ENCODE measurements around the gene KCNQ1. TPM values are rescaled to one million over a fixed set of nuclear protein-coding genes. Genes with fewer than 3 reads are reported as not detected.
A peak's percentile ranks its signal among the peaks of the same experiment; 100 is the strongest.

The KCNQ1 gene
- total and polyA plus RNA-seq, 2 donors: 6.3 to 9.1 TPM

DNA sequence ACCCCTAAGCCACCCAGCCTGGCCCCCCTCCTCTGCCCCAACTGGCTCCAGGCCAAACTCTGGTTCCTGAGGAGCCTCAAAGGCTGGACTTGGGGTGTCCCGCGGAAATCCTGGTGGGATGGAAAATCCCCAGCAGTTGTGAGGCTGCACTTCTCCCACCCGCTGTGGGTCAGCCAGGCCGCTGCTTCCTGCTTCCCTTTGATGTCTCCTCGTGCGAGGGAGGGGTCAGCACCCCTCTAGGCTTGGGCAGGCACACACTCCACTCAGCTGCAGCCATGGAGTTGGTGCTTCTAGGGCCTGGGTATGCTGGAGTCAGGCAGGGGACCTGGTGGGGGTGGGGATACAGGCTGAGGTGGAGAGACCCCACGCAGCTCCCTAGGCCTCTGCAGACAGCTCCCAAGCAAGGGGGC lies 243.0 kb downstream of the KCNQ1 start:
- no peak for DNase-seq (ENCODE audit: extremely low spot score)
- H3K4me1 ChIP-seq (ENCODE audit: insufficient read depth): no peaks in the 10 kb centered on the region
- no peaks in the 10 kb centered on the region for H3K36me3 ChIP-seq (ENCODE audit: insufficient read depth)
- H3K4me3 ChIP-seq (ENCODE audit: low read depth, low read length): no peak overlapping the region
- WGBS: 51% methylated on average over 7 of the region's 7 CpGs
- H3K27ac ChIP-seq (ENCODE audit: low read depth): no peak overlapping the region

DNA sequence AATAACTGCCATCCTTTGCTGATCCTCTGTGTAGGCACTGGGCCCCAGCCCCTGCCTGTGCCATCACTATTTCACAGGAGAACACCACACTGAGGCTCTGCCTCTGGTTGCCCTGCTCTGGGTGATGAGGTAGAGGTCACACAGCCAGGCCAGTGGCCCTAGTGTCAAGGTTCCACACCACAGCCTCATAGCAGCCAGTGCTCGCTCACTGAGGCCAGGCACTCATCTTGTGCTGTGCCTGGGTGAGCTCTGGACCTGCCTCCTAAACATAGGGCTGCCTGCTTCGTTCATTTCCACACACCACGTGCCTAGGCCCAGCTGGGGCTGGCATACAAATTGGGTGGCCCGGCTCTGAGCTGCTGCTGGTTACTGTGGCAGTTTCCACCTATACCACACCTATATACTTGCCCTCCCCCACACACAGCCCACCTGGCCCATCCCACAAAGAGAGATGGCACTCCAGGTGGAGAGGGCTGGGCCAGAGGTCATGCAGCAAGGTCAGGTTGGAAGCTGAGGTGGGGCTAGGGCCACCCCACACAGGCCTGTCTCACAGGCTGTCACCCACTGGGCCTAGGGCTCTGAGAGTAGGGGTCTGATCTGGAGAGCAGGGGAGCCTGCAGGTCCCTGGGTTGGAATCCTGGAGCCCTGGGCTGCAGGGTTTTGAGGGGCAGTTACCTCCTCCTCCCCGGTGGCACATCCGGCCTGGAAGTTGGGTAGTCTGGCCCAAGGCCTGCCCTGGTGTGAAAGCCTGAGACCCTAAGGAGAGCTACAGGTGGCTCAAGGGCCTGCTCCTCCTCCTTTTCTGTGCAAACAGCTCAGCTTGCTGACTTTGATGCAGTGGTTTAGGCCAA lies 243.8 kb downstream of the KCNQ1 start:
- Histone ChIP-seq H3K27ac (ENCODE audit: low read depth) (no peak overlapping the region), H3K36me3 (ENCODE audit: insufficient read depth) (no peaks in the 10 kb centered on the region), H3K4me3 (ENCODE audit: low read depth, low read length) (no peak overlapping the region), H3K4me1 (ENCODE audit: insufficient read depth) (no peaks in the 10 kb centered on the region)
- 87% methylated on average over 6 of the region's 6 CpGs for WGBS
- DNase-seq (ENCODE audit: extremely low spot score): no peak

DNA sequence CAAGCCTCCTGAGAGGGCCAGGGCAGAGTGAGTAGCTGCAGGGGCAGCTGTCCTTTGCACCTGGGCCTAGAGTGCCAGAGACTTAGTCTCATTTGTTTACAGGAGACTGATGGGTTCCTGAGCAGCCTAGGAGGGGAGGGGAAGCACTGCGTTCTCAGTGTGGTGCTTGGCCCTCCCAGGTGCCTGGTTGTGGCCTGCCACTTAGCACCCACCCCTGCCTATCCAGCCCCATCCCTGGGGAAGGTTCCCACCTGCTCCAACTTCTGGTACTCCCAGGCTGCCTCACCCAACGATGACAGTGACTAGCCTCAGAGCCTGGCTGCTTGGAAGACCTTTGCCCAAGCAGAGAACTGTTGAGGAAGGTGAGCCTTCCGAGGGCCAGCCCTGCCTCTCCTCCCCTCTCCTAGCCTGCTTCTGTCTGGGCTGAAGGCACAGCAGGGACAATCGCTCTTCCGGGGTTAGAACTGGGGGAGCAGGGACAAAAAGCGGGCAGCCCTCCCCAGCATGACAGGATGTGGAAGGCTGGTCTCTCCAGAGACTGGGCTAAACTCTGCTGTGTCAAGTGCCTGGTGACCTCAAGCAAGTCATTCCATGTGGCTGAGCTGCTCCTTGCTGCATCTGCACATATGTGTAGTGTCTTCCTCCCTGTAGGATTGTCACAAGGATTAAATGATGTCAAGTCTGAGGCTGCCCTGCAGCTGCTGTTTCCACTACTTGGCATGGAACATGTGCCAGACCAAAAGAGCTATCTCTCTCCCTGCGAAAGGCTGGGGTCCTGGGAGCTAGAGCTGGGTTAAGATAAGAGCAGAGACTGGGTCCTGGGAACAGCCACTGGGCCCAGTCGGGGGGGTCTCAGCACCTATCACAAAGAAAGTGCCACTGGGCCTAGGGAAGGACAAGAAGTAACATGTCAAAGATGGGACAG lies 245.1 kb downstream of the KCNQ1 start:
- no peak for DNase-seq (ENCODE audit: extremely low spot score)
- 74% methylated on average over 8 of the region's 8 CpGs for WGBS
- Histone ChIP-seq H3K36me3 (ENCODE audit: insufficient read depth) (no peaks in the 10 kb centered on the region), H3K27ac (ENCODE audit: low read depth) (no peak overlapping the region), H3K4me3 (ENCODE audit: low read depth, low read length) (no peak overlapping the region), H3K4me1 (ENCODE audit: insufficient read depth) (no peaks in the 10 kb centered on the region)

DNA sequence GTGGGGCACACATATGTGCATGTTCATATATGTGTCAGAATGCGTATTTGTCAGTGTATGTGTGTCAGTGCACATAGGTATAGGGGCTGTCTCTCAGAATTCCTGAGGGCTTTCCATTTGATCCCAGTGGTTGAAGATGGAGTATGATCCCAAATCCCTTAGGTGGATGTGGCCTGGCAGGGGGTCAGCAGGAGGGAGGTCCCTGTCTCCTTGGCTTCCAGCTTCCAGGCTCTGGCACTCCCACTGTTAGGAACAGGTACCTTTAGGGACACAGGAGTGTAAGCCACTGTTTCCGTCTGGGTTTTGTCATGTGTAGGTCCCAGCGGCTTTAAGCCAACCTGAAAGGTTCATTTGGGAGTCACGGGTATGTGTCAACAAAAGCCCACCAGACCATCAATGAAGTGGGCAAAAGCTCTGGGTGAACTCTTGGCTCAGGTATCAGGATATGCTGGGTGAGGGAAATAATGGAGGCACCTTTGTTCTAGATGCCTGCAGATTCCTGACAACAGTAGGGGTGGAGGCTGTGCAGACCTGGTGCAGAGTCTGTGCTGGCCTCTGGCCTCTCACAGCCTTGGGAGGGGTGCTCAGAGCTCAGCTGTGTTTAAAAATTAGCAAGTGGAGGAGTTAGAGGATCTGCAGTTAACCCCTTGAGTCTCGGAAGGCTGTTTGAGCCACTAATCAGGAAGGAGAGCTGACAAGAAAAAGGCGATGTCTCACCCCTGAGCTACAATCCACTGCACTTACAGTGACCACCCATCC lies 246.0 kb downstream of the KCNQ1 start:
- H3K4me1 ChIP-seq (ENCODE audit: insufficient read depth): no peaks in the 10 kb centered on the region
- 78% methylated on average over 6 of the region's 6 CpGs for WGBS
- DNase-seq (ENCODE audit: extremely low spot score): no peak

DNA sequence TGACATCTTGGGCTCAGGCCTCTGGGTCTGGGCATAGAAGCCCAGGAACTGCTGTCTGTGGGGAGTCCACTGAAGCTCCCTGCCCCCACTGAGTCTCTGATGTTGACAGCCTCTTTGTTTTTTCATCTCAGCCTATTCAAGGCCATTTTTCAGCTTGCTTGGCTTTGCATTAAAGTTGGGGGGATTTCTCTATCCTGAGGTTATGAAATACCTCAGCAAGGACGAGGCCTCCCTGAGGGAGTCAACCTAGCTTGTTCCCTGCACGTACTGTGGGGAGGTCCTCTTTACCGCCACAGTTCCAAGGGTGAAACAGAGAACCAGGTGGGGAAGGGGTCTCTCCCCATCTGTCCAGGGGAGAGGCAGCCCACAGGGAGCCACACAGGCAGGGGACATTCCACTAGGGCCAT lies 246.6 kb downstream of the KCNQ1 start:
- Histone ChIP-seq H3K4me1 (ENCODE audit: insufficient read depth) (no peaks in the 10 kb centered on the region), H3K36me3 (ENCODE audit: insufficient read depth) (no peaks in the 10 kb centered on the region), H3K4me3 (ENCODE audit: low read depth, low read length) (no peak overlapping the region), H3K27ac (ENCODE audit: low read depth) (no peak overlapping the region)
- 73% methylated on average over 3 of the region's 3 CpGs for WGBS
- DNase-seq (ENCODE audit: extremely low spot score): no peak

More for the DNA sequence above, 246.0 kb downstream of the KCNQ1 start:
- H3K36me3 ChIP-seq (ENCODE audit: insufficient read depth): no peaks in the 10 kb centered on the region
- H3K4me3 ChIP-seq (ENCODE audit: low read depth, low read length): no peak overlapping the region
- no peak overlapping the region for H3K27ac ChIP-seq (ENCODE audit: low read depth)

DNA sequence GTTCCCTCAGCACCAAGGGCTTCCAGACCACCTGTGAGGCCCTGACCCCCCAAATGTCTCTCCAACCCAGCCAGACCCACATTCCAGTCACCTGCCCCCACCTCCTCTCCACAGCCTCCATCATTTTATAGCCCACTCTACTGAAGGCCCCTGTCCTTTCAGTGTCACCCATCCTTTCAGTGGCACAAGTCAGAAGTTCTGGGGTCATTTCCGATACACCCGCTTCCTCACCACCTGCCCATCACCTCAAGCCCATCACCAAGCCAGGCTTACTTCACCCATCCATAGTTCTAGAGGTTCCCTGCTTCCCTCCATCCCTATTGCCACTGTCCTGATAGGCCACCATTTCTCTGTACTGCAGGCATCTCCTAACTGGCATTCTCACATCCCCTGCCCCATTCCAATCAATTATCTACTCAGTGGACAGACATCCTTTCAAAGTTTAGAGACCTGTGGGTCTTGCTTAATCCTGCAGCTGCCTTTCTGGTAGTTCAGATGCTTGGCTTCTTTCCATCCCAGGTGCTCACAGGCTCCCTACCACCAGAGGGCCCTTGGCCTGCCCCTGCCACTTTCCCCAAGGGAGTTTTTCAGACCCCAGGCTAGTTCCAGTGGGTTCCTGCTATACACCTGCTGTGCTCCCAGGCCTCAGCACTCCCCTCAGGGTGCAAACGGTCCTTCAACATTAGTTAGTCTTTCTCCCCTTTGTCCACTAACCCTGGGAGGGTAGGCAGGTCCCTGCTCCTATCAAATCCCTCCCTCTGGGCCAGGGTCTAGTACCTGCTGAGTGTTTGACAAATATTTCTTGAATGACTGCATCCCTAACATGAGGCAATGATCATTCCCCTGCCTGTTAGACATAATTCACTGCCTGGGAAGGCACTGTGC lies 247.4 kb downstream of the KCNQ1 start:
- Histone ChIP-seq H3K27ac (ENCODE audit: low read depth) (no peak overlapping the region), H3K4me1 (ENCODE audit: insufficient read depth) (no peaks in the 10 kb centered on the region), H3K36me3 (ENCODE audit: insufficient read depth) (no peaks in the 10 kb centered on the region), H3K4me3 (ENCODE audit: low read depth, low read length) (no peak overlapping the region)
- DNase-seq (ENCODE audit: extremely low spot score): no peak
- WGBS: 90% methylated on average over 3 of the region's 3 CpGs

DNA sequence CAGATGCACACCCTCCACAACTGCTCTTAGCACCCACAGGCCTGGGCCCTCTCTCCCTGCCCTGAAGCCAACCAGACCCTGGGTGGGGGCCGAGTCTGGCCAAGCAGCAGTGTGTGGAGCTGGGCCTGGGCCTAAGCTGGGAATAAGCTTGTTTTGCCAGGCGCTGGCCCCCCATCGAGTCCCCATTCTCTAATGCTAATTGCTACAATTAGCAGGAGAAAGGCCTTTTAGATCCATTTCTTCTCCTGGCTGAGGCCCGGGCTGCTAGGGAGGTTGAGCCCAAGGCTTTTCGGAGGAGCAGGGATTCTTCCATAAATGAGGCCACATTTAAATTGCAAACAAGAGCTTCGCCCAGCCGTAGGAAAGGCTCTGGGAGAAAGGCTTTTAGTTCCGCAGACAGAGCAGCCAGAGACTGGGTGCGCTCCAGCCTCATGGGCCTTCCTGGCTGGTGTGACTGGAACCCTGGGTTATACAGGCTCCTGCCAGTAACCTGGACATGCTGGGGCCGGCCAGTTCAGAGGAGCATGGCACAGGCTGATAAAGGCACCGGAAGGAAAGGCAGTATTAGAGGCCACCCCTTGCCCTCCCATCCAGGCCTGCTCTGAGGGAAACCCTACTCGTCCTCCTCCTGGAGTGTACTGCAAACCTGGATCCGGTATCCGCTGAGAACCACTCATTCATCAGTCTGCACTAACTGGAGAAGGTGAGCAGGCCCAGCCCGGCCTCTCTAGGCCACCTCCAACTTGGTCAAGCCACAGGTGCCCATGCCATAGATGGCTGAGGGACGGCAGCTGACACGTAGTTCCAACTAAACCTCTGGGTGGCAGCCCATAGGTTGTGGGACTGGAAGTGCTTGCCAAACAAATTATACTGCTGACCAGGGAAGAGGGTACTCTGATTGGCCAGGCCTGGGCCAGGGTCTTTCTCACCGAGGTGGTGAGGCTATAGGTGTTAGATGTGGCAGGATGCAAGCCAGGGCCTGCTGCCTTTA lies 248.8 kb downstream of the KCNQ1 start:
- no peak overlapping the region for H3K4me3 ChIP-seq (ENCODE audit: low read depth, low read length)
- DNase-seq (ENCODE audit: extremely low spot score): no peak
- WGBS: 73% methylated on average over 18 of the region's 18 CpGs
- H3K4me1 ChIP-seq (ENCODE audit: insufficient read depth): no peaks in the 10 kb centered on the region
- no peak overlapping the region for H3K27ac ChIP-seq (ENCODE audit: low read depth)
- no peaks in the 10 kb centered on the region for H3K36me3 ChIP-seq (ENCODE audit: insufficient read depth)

DNA sequence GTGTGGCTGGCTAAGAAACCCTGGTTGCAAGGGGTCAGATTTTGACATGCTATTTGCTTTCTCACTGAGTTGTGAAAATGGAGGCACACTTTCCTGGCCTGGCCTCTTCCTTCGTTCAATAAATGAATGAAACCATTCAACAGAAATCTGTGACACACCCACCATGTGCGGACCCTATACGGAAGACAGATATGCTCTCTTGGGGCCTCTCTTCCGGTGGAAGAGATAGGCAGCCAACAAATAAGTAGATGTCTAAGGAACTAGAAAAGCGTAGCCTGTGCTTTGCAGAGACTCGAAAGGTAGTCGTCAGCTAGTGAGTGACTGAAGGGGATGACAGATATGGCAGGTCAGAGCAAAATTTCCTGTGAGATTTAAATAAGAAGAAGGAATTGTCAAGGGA lies 249.7 kb downstream of the KCNQ1 start:
- no peaks in the 10 kb centered on the region for H3K36me3 ChIP-seq (ENCODE audit: insufficient read depth)
- 67% methylated on average over 7 of the region's 7 CpGs for WGBS
- no peak overlapping the region for H3K4me3 ChIP-seq (ENCODE audit: low read depth, low read length)
- H3K27ac ChIP-seq (ENCODE audit: low read depth): no peak overlapping the region
- no peak for DNase-seq (ENCODE audit: extremely low spot score)
- no peaks in the 10 kb centered on the region for H3K4me1 ChIP-seq (ENCODE audit: insufficient read depth)

DNA sequence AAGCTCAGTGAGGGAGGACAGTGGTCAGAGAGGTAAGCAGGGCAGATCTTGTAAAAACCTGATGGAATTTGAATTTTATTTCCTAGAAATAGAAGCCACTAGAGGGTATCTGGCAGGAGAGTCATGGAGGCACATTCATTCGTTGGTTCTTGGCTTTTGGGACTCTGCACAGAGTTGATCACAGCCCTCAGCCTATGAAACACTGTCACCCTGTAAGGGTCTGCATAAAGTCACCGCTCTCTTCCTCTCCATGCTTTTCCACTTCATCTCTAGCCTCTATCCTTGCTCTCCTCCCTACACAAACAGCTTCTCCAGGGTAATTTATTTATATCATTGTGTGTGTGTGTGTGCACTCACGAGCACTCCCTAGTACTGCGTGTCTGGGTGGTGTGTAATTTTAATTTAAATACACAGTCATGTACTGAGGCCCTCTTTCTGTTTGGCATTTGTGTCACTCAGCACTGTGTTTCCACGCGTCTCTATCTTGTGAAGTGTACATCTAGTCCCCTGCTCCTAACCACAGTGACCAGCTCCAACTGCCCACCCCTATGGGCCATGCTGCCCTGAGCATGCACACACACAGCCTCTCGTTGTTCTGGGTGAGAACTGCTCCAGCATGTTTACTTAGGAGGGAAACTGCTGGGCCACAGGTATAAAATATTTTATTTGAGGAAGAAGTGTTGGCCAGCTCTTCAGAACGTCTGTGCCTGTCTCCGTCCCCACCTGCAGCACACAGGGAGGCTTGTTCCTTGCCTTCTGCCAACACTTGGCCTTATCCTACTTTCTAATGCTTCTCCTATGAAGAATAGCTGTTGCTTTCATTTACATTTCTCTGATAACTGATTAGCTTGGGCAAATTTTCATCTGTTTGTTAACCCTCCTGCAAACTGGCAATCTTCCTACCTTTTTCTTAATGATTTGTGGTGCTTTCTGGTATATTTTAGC lies 250.5 kb downstream of the KCNQ1 start:
- 76% methylated on average over 9 of the region's 9 CpGs for WGBS
- no peak overlapping the region for H3K4me3 ChIP-seq (ENCODE audit: low read depth, low read length)
- no peak overlapping the region for H3K27ac ChIP-seq (ENCODE audit: low read depth)
- no peaks in the 10 kb centered on the region for H3K36me3 ChIP-seq (ENCODE audit: insufficient read depth)
- H3K4me1 ChIP-seq (ENCODE audit: insufficient read depth): no peaks in the 10 kb centered on the region
- DNase-seq (ENCODE audit: extremely low spot score): no peak

DNA sequence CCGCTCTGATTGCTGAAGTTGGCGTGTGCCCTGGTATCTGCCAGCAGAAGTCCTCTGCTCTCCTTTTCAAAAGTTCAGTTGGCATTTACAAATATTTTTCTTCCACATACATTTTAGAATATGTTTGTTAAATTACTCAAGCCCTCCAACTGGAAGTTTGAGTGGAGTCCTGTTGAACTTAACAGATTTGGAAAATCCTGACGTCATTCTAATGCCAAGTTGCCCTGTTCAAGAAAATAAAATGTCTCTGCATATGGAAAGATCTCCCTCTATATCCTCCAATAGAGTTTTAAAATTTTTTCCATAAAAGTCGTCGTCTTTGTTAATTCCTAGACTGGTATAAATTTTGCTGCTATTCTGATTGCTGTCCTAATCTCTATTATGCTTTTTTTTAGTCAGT lies 251.6 kb downstream of the KCNQ1 start:
- Histone ChIP-seq H3K27ac (ENCODE audit: low read depth) (no peak overlapping the region), H3K36me3 (ENCODE audit: insufficient read depth) (no peaks in the 10 kb centered on the region), H3K4me1 (ENCODE audit: insufficient read depth) (no peaks in the 10 kb centered on the region), H3K4me3 (ENCODE audit: low read depth, low read length) (no peak overlapping the region)
- no peak for DNase-seq (ENCODE audit: extremely low spot score)
- WGBS: 71% methylated on average over 5 of the region's 5 CpGs

DNA sequence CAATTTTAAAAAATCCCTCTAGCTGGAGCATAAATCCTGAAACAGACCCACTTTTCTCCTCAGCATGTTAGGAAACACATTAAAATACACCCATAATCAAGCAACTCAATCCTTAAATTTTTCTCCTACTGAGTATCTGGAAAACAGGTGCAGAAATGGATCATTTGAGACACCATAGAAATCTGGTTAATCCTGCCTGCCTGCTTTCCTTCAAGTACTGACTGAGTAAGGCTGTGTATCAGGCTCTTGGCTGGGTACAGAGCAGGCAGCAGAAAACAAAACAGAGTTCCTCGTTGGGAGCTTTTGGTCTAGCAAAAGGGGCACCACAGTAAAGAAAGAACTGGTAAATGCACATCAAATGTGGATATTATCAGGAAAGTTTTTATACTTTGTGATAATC lies 253.1 kb downstream of the KCNQ1 start:
- Histone ChIP-seq H3K36me3 (ENCODE audit: insufficient read depth) (no peaks in the 10 kb centered on the region), H3K27ac (ENCODE audit: low read depth) (no peak overlapping the region), H3K4me1 (ENCODE audit: insufficient read depth) (no peaks in the 10 kb centered on the region), H3K4me3 (ENCODE audit: low read depth, low read length) (peak overlapping the region; percentile 65)
- 29% methylated on average over 1 of the region's 1 CpG for WGBS
- no peak for DNase-seq (ENCODE audit: extremely low spot score)

Data from urinary bladder (tissue), 4 donors.